Diencephalon (tissue), 1 donor: ENCODE measurements around the gene DAZ4. TPM values are rescaled to one million over a fixed set of nuclear protein-coding genes. Genes with fewer than 3 reads are reported as not detected.

ENCODE experiments used
- total RNA-seq: library from RNA; depleted of rRNA; stranded (reverse); fragments of >200 nt; gene quantifications from one replicate; pipeline ENCODE4 v1.2.3, GENCODE V29; 2014

DAZ4 gene
- not detected for total RNA-seq

GRCh38 chrY:24833619-24834018 lies at the start of gene DAZ4:
Gene DAZ4, plus strand, starts transcription at chrY:24833919. Its CDS starts 208 bp downstream, at chrY:24834127.

GRCh38 chrY:24813293-24813692 lies 20.4 kb upstream of the DAZ4 start, which contains the start of gene DAZ3:
Gene DAZ3, minus strand, starts transcription at chrY:24813393. Its CDS starts 208 bp downstream, at chrY:24813185.

Other genes starting within 250 kb of the DAZ4 start
- not detected for gene BPY2B, start 215.9 kb upstream of the DAZ4 start, total RNA-seq
- gene DAZ3, start 20.5 kb upstream of the DAZ4 start, total RNA-seq: not detected
- gene BPY2C, start 218.2 kb downstream of the DAZ4 start, total RNA-seq: not detected